ENCODE results near the gene TPRN.

TPRN gene

GRCh38 chr9:137217276-137218211 lies 17.0 kb upstream of the TPRN start:
- no peak for TF ChIP-seq FOXM1 (IDR thresholded peaks at IDR 0.05; ENCODE audit: borderline replicate concordance)
- TF ChIP-seq FOXK2 (IDR thresholded peaks at IDR 0.05) = no peak
- no peak for TF ChIP-seq ZNF384 (IDR thresholded peaks at IDR 0.05)
- no peak for TF ChIP-seq SUZ12 (IDR thresholded peaks at IDR 0.05)
- TF ChIP-seq L3MBTL2 (conservative IDR thresholded peaks at IDR 0.05) = no peak
- TF ChIP-seq CTBP1 (IDR thresholded peaks at IDR 0.05; ENCODE audit: borderline replicate concordance) = no peak
- TF ChIP-seq SP1 (IDR thresholded peaks at IDR 0.05) = no peak
- TF ChIP-seq TARDBP (IDR thresholded peaks at IDR 0.05) = no peak
- no peak for TF ChIP-seq BHLHE40 (IDR thresholded peaks at IDR 0.05; ENCODE audit: borderline replicate concordance)
- TF ChIP-seq ARNT (IDR thresholded peaks at IDR 0.05) = no peak
- TF ChIP-seq NFRKB (IDR thresholded peaks at IDR 0.05) = no peak
- no peak for TF ChIP-seq ELF4 (IDR thresholded peaks at IDR 0.05)
- TF ChIP-seq LEF1 (IDR thresholded peaks at IDR 0.05; ENCODE audit: borderline replicate concordance) = no peak
- TF ChIP-seq, protein P1, sequence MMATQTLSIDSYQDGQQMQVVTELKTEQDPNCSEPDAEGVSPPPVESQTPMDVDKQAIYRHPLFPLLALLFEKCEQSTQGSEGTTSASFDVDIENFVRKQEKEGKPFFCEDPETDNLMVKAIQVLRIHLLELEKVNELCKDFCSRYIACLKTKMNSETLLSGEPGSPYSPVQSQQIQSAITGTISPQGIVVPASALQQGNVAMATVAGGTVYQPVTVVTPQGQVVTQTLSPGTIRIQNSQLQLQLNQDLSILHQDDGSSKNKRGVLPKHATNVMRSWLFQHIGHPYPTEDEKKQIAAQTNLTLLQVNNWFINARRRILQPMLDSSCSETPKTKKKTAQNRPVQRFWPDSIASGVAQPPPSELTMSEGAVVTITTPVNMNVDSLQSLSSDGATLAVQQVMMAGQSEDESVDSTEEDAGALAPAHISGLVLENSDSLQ (IDR thresholded peaks at IDR 0.05) = no peak
- no peak for TF ChIP-seq FOXA1 (IDR thresholded peaks at IDR 0.05)
- TF ChIP-seq HDGF (IDR thresholded peaks at IDR 0.05; ENCODE audit: borderline replicate concordance) = no peak
- POLR2A ChIA-PET = interaction anchor here (0.9 to 3.8 kb wide), 5 partner anchors 13 to 28 kb away, joined by 3 to 16 read pairs (median 3); partner anchors contain the start of genes NDOR1, TMEM203 and TPRN
- peak; percentile 55 for DNase-seq (ENCODE audit: extremely low spot score)
- CTCF ChIA-PET = no interaction called here

GRCh38 chr9:137216188-137216965 lies 15.8 kb upstream of the TPRN start:
- CTCF ChIA-PET = no interaction called here
- POLR2A ChIA-PET = interaction anchor here (0.9 to 3.8 kb wide), 6 partner anchors 9 to 27 kb away, joined by 3 to 16 read pairs (median 3); partner anchors contain the start of genes NDOR1, TMEM203 and TPRN
- no peak for DNase-seq (ENCODE audit: extremely low spot score)
- TF ChIP-seq FOXA1 (IDR thresholded peaks at IDR 0.05) (no peak), BHLHE40 (IDR thresholded peaks at IDR 0.05; ENCODE audit: borderline replicate concordance) (no peak), FOXK2 (IDR thresholded peaks at IDR 0.05) (no peak), TARDBP (IDR thresholded peaks at IDR 0.05) (no peak), SUZ12 (IDR thresholded peaks at IDR 0.05) (no peak), LEF1 (IDR thresholded peaks at IDR 0.05; ENCODE audit: borderline replicate concordance) (no peak), L3MBTL2 (conservative IDR thresholded peaks at IDR 0.05) (no peak), ELF4 (IDR thresholded peaks at IDR 0.05) (no peak), HDGF (IDR thresholded peaks at IDR 0.05; ENCODE audit: borderline replicate concordance) (no peak), CTBP1 (IDR thresholded peaks at IDR 0.05; ENCODE audit: borderline replicate concordance) (no peak), NFRKB (IDR thresholded peaks at IDR 0.05) (no peak), SP1 (IDR thresholded peaks at IDR 0.05) (no peak)
- TF ChIP-seq, protein P1 (IDR thresholded peaks at IDR 0.05) = no peak

- POLR2A ChIA-PET = interaction anchor here (0.7 to 3.8 kb wide), 4 partner anchors 10 to 21 kb away, joined by 3 to 16 read pairs (median 6); partner anchors contain the start of genes NDOR1, TMEM203 and TPRN
- TF ChIP-seq LEF1 (IDR thresholded peaks at IDR 0.05; ENCODE audit: borderline replicate concordance) (no peak), ZNF384 (IDR thresholded peaks at IDR 0.05) (no peak), FOXK2 (IDR thresholded peaks at IDR 0.05) (no peak)
- DNase-seq (ENCODE audit: extremely low spot score) = no peak
- CTCF ChIA-PET = no interaction called here
Observed at GRCh38 chr9:137215196-137215986, 14.8 kb upstream of the TPRN start.

GRCh38 chr9:137214620-137215019 lies 14.1 kb upstream of the TPRN start:
- ChIA-PET POLR2A (interaction anchor here (0.7 to 3.8 kb wide), 3 partner anchors 10 to 20 kb away, joined by 4 to 16 read pairs (median 7); partner anchors contain the start of genes NDOR1, TMEM203 and TPRN), CTCF (interaction anchor here (1.4 to 2.0 kb wide), 2 partner anchors 8 to 22 kb away, joined by 5 to 6 read pairs; no protein-coding TSS in a partner anchor)
- no peak for DNase-seq (ENCODE audit: extremely low spot score)
- no peak for TF ChIP-seq SP1 (IDR thresholded peaks at IDR 0.05)

DNA sequence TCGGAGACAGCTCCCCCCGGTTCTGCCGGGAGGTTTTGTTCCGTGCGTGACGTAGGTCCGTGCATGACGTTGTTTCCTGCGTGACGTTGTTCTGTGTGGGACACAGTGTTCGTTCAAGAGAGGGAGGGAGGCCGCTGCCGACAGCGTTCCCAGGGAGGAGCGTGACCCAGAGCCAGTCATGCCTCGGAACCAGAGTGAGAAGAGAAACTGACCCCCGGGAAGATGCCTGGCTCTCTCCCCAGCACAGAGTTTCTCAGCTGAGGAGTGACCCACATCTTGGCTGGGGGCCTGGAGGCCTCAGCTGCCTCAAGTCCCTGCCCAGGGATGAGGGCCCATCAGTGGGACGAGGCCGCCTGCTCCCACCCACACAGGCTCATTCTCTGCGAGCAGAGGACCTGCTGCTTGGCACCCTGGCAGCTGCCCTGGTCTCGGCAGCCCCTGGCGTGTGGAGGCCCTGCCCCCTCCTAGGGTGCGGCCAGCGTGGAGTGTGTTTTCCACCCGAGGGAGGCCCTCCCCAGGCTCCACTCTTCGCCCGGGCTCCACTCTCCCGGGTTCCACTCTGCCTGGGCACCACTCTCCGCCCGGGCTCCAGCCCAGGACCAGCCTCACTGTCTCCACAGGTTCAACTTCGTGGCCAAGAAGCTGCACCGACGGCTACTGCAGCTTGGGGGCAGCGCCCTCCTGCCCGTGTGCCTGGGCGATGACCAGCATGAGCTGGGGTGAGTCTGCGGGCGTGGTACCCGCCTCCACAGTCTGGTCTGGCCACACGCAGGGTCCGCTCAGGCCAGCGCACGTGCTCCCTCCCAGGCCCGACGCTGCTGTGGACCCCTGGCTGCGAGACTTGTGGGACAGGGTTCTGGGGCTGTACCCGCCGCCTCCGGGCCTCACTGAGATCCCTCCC lies 12.9 kb upstream of the TPRN start:
- CTCF ChIA-PET = interaction anchor here (1.4 to 2.0 kb wide), 2 partner anchors 10 to 23 kb away, joined by 5 to 6 read pairs; no protein-coding TSS in a partner anchor
- no peak for TF ChIP-seq ZNF384 (IDR thresholded peaks at IDR 0.05)
- TF ChIP-seq, protein P1 (IDR thresholded peaks at IDR 0.05) = no peak
- no peak for TF ChIP-seq FOXA1 (IDR thresholded peaks at IDR 0.05)
- DNase-seq (ENCODE audit: extremely low spot score) = no peak
- POLR2A ChIA-PET = interaction anchor here (1.0 to 2.0 kb wide), 3 partner anchors 10 to 24 kb away, joined by 3 to 7 read pairs (median 3); partner anchors contain the start of gene TPRN
